HepG2 (cell line): ENCODE data around the gene TMEM219. TPM values are rescaled to one million over a fixed set of nuclear protein-coding genes. Genes with fewer than 3 reads are reported as not detected.

ENCODE experiments used
- ATAC-seq: fragments of 200-7000 bp; cut with Tn5 transposase; 3 replicates; pipeline ENCODE4 v1.9.1; 2020; ENCODE audit warnings: mild to moderate bottlenecking, moderate library complexity
- BruUV-seq: library from RNA; stranded (reverse); fragments of 400-500 nt; replicated peaks from 2 replicates; lab custom pipeline; 2021; lab: Mats Ljungman, UMichigan
- CTCF ChIA-PET: fragments of 300-600 bp; formaldehyde crosslinking; extraction: SDS; loops from one replicate; lab custom pipeline; 2021; ENCODE audit warnings: low total read pairs, inconsistent platforms, low intra/inter-chr PET ratio; lab: Yijun Ruan, JAX
- POLR2A ChIA-PET: fragments of 350-600 bp; sonication (Branson Sonifier 250); formaldehyde crosslinking; loops from one replicate; lab custom pipeline; 2020; ENCODE audit warnings: antibody characterized with exemption, inconsistent platforms; lab: Yijun Ruan, JAX
- DNase-seq: peaks from one replicate; pipeline ENCODE4 v3.0.0-alpha.2; 2015; ENCODE audit warnings: low spot score
- FAIRE-seq: peaks from 3 replicates; lab custom pipeline; 2011; peaks lifted over from hg19 to GRCh38; lab: Jason Lieb, UNC
- H2AFZ ChIP-seq: one replicate; pipeline ENCODE4 v1.6.1; 2011; ENCODE audit warnings: low read length, inconsistent platforms
- H3K27ac ChIP-seq: fragments of 300-600 bp; 3 replicates; pipeline ENCODE4 v1.8.0; 2011; ENCODE audit warnings: mixed run types, mild to moderate bottlenecking, mixed read lengths, low read length, inconsistent platforms; ENCODE audit not compliant: insufficient read depth; ENCODE audit errors: extremely low read length
- H3K27me3 ChIP-seq, 2 experiments: fragments of 200-600 bp in 1 of 2; 2 replicates in 1 of 2; 3 replicates in 1 of 2; pipeline versions ENCODE4 v1.6.0 to v1.8.0; 2011; ENCODE audit warnings: low read length in 2 of 2, mild to moderate bottlenecking in 2 of 2, moderate library complexity in 2 of 2, inconsistent platforms in 1 of 2; ENCODE audit not compliant: insufficient read depth in 2 of 2, control insufficient read depth in 1 of 2
- H3K36me3 ChIP-seq, 2 experiments: fragments of 200-600 bp in 1 of 2; replicated peaks in 1 of 2; 2 replicates in 1 of 2; 3 replicates in 1 of 2; pipeline versions ENCODE4 v1.5.1 to v1.8.0; 2011; ENCODE audit warnings: low read length in 2 of 2, inconsistent platforms in 1 of 2; ENCODE audit not compliant: insufficient read depth in 2 of 2, control insufficient read depth in 1 of 2
- H3K4me1 ChIP-seq: 2 replicates; pipeline ENCODE4 v1.5.1; 2012; ENCODE audit warnings: low read length, inconsistent platforms; ENCODE audit not compliant: insufficient read depth
- H3K4me2 ChIP-seq: 2 replicates; pipeline ENCODE4 v1.6.0; 2011; ENCODE audit warnings: low read depth, low read length, inconsistent platforms
- H3K4me3 ChIP-seq, 3 experiments: fragments of 200-600 bp in 1 of 3; sonication (generic), shearing (Covaris generic) in 1 of 3; replicated peaks in 1 of 3; 2 replicates each; pipeline ENCODE4 v1.5.1; 2011 to 2016; ENCODE audit warnings: low read length in 3 of 3, inconsistent platforms in 2 of 3, low read depth in 2 of 3, mild to moderate bottlenecking in 2 of 3, control low read depth in 1 of 3, mixed read lengths in 1 of 3; ENCODE audit not compliant: insufficient read depth in 1 of 3
- H3K79me2 ChIP-seq: one replicate; pipeline ENCODE4 v1.6.1; 2011; ENCODE audit warnings: low read length, inconsistent platforms; ENCODE audit not compliant: insufficient read depth
- H3K9ac ChIP-seq: 2 replicates; pipeline ENCODE4 v1.6.0; 2011; ENCODE audit warnings: mild to moderate bottlenecking, low read depth, low read length, inconsistent platforms; ENCODE audit not compliant: insufficient read depth
- H3K9me3 ChIP-seq: 2 replicates; pipeline ENCODE4 v1.5.1; 2012; ENCODE audit warnings: mild to moderate bottlenecking, low read length
- H4K20me1 ChIP-seq: 2 replicates; pipeline ENCODE4 v1.6.0; 2011; ENCODE audit warnings: inconsistent platforms, mild to moderate bottlenecking, low read length, moderate library complexity; ENCODE audit not compliant: insufficient read depth
- AGO2 ChIP-seq: fragments of 200-400 bp; formaldehyde crosslinking; optimal IDR thresholded peaks from 2 replicates; pipeline ENCODE3; 2017; ENCODE audit warnings: mild to moderate bottlenecking, low read depth, low read length, moderate library complexity
- KDM5B ChIP-seq: sonication (generic); formaldehyde crosslinking; IDR thresholded peaks from 2 replicates; pipeline ENCODE4 v1.4.0; 2020; ENCODE audit warnings: missing genetic modification reagents, mild to moderate bottlenecking, borderline replicate concordance
- MEF2D ChIP-seq: sonication (generic); formaldehyde crosslinking; IDR thresholded peaks from 2 replicates; pipeline ENCODE4 v1.5.1; 2020; ENCODE audit warnings: mild to moderate bottlenecking, missing genetic modification reagents
- NONO ChIP-seq, 2 experiments: fragments of 450-650 bp in 1 of 2; sonication (generic) in 1 of 2; formaldehyde crosslinking in 1 of 2; IDR thresholded peaks in 1 of 2; conservative IDR thresholded peaks in 1 of 2; 2 replicates each; pipeline versions ENCODE4 v1.6.1 to v1.8.0; 2017 to 2022; ENCODE audit warnings: mild to moderate bottlenecking in 1 of 2, missing genetic modification reagents in 1 of 2, moderate library complexity in 1 of 2
- NR3C1 ChIP-seq: sonication (generic); formaldehyde crosslinking; IDR thresholded peaks from 2 replicates; pipeline ENCODE4 v1.4.0; 2020; ENCODE audit warnings: missing genetic modification reagents
- RBFOX2 ChIP-seq: fragments of 200-400 bp; formaldehyde crosslinking; IDR thresholded peaks from 2 replicates; pipeline ENCODE4 v1.6.1; 2017; ENCODE audit warnings: low read depth, mild to moderate bottlenecking, low read length
- RFX3 ChIP-seq: IDR thresholded peaks from 2 replicates; pipeline ENCODE4 v1.6.1; 2016; ENCODE audit warnings: missing biosample characterization, missing genetic modification reagents
- RXRA ChIP-seq: sonication (generic); formaldehyde crosslinking; IDR thresholded peaks from 2 replicates; pipeline ENCODE4 v1.5.1; 2020; ENCODE audit warnings: missing genetic modification reagents
- WGBS: methylation state at CpG from one replicate; pipeline ENCODE4 v1.1.6; 2017; ENCODE audit warnings: low lambda C conversion rate; 5-methylcytosine and 5-hydroxymethylcytosine counted together
- in situ Hi-C: cut with HindIII; loops from 2 replicates; pipeline ENCODE4 v1.10.0; 2017; ENCODE audit warnings: low pct_unique_long_range_greater_than_20kb; ENCODE audit not compliant: extremely low pct_ligation_motif_present
- intact Hi-C: fragments of 100-400 bp; cut with micrococcal nuclease; formaldehyde crosslinking; loops from one replicate; pipeline ENCODE4 v1.10.0; 2022; ENCODE audit not compliant: unreplicated experiment
- polyA plus RNA-seq, 8 experiments: library from polyadenylated mRNA; depleted of rRNA in 3 of 8; stranded (reverse) in 7 of 8; unstranded in 1 of 8; fragments of >200 nt; fragmentation: Illumina TruSeq in 4 of 8; extraction: Trizol in 4 of 8; gene quantifications; 2 replicates each; pipeline versions ENCODE4 v1.2.1 to v1.2.3, GENCODE V29; 2011 to 2016; ENCODE audit warnings: low read depth in 4 of 8, missing spikeins in 1 of 8, mixed read lengths in 1 of 8; ENCODE audit not compliant: insufficient read depth in 1 of 8
- total RNA-seq, 5 experiments: library from RNA; depleted of rRNA; stranded (reverse); fragments of >200 nt; fragmentation: Illumina TruSeq; extraction: Trizol; gene quantifications; 2 replicates each; pipeline ENCODE4 v1.2.3, GENCODE V29; 2016; ENCODE audit warnings: low read depth in 1 of 5
- TF ChIP-seq, protein P1 (sequence below): sonication (generic); formaldehyde crosslinking; IDR thresholded peaks from 2 replicates; pipeline ENCODE4 v1.4.0; 2020; ENCODE audit warnings: missing genetic modification reagents
- TF ChIP-seq, protein P2 (sequence below): IDR thresholded peaks from 2 replicates; pipeline ENCODE4 v1.6.1; 2012; ENCODE audit warnings: low read length, improper control_type of control experiment

Gene TMEM219
- total and polyA plus RNA-seq, 2 of the 13 experiments (the other 11 are each of a cell fraction or from before 2014, with no cell fraction given) = 105 to 115 TPM

DNA sequence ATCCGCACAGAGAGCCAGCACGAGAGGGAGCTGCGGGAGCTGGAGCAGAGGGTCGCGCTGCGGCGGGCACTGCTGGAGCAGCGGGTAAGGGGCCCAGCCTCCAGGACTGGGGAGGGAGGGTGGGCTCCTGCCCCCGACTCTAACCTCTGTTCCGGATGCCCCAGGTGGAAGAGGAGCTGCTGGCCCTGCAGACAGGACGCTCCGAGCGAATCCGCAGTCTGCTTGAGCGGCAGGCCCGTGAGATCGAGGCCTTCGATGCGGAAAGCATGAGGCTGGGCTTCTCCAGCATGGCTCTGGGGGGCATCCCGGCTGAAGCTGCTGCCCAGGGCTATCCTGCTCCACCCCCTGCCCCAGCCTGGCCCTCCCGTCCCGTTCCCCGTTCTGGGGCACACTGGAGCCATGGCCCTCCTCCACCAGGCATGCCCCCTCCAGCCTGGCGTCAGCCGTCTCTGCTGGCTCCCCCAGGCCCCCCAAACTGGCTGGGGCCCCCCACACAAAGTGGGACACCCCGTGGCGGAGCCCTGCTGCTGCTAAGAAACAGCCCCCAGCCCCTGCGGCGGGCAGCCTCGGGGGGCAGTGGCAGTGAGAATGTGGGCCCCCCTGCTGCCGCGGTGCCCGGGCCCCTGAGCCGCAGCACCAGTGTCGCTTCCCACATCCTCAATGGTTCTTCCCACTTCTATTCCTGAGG lies 29.1 kb downstream of the TMEM219 start:
- Histone ChIP-seq H3K4me2 (no peak overlapping the region), H3K9ac (no peak overlapping the region), H3K79me2 (no peaks in the 10 kb centered on the region), H3K4me3 (no peak overlapping the region), H3K9me3 (no peaks in the 10 kb centered on the region), H4K20me1 (no peaks in the 10 kb centered on the region), H2AFZ (no peak overlapping the region), H3K4me1 (peaks cover 13% of the 10 kb centered on the region), H3K27ac (no peak overlapping the region), H3K36me3 (peaks cover 31 to 69% of the 10 kb centered on the region in 2 experiments), H3K27me3 (no peaks in the 10 kb centered on the region; a peak in 1 of 5 replicates)
- intact Hi-C loops (no loop called here), in situ Hi-C loops (no loop called here)
- POLR2A ChIA-PET = interaction anchor here (0.7 to 1.2 kb wide), 3 partner anchors 15 to 29 kb away, joined by 3 to 7 read pairs (median 3); partner anchors contain the start of genes TAOK2 and TMEM219
- no peak for ATAC-seq
- FAIRE-seq = no peak
- no TSS peak for BruUV-seq
- no peak for DNase-seq
- TF ChIP-seq NONO (IDR thresholded peaks at IDR 0.05) (no peak), NONO (CRISPR knock-in tag; conservative IDR thresholded peaks at IDR 0.05) (0 out of 2 replicates have a peak, but pooled peaks have one; percentile 35), NR3C1 (no peak), RXRA (CRISPR knock-in tag) (peak; percentile 21; the same call in 1 of the 2 replicates), KDM5B (0 out of 2 replicates have a peak, but pooled peaks have one; percentile 33), RFX3 (CRISPR knock-in tag) (no peak), RBFOX2 (peak; percentile 72), MEF2D (no peak), AGO2 (peak; percentile 96)
- TF ChIP-seq, protein P1, sequence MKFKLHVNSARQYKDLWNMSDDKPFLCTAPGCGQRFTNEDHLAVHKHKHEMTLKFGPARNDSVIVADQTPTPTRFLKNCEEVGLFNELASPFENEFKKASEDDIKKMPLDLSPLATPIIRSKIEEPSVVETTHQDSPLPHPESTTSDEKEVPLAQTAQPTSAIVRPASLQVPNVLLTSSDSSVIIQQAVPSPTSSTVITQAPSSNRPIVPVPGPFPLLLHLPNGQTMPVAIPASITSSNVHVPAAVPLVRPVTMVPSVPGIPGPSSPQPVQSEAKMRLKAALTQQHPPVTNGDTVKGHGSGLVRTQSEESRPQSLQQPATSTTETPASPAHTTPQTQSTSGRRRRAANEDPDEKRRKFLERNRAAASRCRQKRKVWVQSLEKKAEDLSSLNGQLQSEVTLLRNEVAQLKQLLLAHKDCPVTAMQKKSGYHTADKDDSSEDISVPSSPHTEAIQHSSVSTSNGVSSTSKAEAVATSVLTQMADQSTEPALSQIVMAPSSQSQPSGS (CRISPR knock-in tag) = no peak
- TF ChIP-seq, protein P2, sequence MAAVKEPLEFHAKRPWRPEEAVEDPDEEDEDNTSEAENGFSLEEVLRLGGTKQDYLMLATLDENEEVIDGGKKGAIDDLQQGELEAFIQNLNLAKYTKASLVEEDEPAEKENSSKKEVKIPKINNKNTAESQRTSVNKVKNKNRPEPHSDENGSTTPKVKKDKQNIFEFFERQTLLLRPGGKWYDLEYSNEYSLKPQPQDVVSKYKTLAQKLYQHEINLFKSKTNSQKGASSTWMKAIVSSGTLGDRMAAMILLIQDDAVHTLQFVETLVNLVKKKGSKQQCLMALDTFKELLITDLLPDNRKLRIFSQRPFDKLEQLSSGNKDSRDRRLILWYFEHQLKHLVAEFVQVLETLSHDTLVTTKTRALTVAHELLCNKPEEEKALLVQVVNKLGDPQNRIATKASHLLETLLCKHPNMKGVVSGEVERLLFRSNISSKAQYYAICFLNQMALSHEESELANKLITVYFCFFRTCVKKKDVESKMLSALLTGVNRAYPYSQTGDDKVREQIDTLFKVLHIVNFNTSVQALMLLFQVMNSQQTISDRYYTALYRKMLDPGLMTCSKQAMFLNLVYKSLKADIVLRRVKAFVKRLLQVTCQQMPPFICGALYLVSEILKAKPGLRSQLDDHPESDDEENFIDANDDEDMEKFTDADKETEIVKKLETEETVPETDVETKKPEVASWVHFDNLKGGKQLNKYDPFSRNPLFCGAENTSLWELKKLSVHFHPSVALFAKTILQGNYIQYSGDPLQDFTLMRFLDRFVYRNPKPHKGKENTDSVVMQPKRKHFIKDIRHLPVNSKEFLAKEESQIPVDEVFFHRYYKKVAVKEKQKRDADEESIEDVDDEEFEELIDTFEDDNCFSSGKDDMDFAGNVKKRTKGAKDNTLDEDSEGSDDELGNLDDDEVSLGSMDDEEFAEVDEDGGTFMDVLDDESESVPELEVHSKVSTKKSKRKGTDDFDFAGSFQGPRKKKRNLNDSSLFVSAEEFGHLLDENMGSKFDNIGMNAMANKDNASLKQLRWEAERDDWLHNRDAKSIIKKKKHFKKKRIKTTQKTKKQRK = no peak
- CTCF ChIA-PET = no interaction called here
- WGBS = 98% methylated on average over 29 of the region's 35 CpGs
